Posterior vena cava (tissue), 2 donors: ENCODE results near the gene SIGLEC1. TPM values are rescaled to one million over a fixed set of nuclear protein-coding genes. Genes with fewer than 3 reads are reported as not detected.

ENCODE experiments used
- DNase-seq: peaks from one replicate; pipeline ENCODE4 v3.0.0-alpha.2; 2020; ENCODE audit warnings: low spot score
- intact Hi-C, 2 donors: fragments of 100-400 bp; cut with DNase I; formaldehyde crosslinking; loops; one replicate each; pipeline versions ENCODE4 v1.14.1 to v1.14.2; 2022 to 2023
- total RNA-seq, 2 donors: library from RNA; stranded (reverse); fragmentation: NEBNext Ultra II Directional; extraction: Animal tissue kit (Norgen Biotek cat#: 25700); gene quantifications; one replicate each; pipeline ENCODE4 v1.2.1, GENCODE V29; 2021
- donor health status: DM: yes; HTN: yes; CAD: no.
- donor health status: DM: yes; HTN: yes; CAD: no.

Gene SIGLEC1
- total RNA-seq, 2 donors from 2014 or later: 12.6 to 41.1 TPM

DNA sequence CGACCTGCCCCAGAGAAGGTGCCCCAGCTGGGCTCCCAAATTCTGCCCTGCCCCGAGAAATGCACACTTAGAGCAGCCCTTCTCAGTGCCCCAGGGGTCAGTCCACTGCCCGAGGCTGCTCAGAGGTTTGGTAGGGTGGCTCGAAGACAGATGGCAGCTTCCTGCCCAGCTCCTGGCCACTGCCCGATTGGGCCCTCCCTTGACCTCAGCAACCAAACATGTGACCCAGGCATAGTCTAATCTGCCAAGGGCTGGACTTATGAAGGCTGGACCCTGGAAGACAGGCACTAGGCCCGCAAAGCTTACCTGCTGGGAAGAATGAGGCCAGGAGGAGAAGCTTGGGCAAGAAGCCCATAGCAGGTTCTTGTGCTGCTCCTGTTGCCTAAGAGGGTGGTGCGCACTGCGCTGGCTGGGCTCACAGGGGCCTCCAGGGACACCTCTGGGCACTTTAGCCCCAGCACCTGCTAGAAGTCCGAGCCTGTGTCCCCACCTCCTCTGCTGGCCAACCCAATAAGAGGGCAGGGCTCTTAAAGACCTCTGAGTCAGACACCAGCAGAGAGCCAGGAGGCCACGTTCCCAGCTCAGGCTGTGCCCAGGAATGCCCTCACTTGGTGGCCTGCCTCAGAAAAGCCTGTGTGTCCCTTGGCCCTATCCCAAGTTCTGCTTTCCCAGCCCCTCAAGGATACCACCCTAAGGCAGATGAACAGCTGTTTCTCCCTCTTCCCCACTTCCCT lies 5.5 kb downstream of the SIGLEC1 start:
- intact Hi-C loops: no loop called here
- no peak for DNase-seq

DNA sequence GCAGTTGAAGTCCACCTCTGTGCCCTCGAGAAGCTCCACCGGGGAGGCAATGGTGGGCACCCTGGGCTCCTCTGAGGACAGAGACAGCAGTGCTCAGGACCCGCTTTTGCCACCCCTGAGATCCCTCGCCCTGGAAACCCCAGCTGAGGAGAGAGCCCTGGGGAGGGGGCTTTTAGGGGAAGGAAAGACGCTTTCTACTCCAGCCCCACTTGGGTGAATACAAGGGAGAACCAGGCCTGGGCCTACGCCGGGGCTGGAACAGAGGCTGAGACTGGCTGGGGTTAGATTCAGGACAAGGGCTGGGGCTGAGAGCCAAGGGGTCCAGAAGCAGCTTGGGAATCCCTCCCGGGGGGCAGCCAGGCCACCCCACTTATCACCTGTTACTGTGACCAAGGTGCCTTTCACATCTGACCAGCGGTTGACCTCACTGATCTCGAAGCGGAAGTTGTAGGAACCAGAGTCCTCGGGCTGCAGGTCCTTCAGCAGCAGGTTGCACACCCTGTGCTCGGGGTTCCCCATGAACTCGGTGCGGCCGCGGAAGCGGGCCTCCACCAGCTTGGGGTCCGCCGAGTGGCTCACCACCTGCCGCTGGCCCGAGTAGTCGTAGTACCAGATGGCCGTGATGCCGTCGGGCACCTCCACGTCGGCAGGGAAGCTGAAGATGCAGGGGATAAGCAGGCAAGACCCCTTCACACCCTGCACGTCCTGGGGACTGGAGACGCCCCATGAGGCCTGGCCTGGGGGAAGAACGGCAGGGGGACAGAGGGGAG lies 6.2 kb downstream of the SIGLEC1 start:
- no peak for DNase-seq
- intact Hi-C loops: no loop called here

DNA sequence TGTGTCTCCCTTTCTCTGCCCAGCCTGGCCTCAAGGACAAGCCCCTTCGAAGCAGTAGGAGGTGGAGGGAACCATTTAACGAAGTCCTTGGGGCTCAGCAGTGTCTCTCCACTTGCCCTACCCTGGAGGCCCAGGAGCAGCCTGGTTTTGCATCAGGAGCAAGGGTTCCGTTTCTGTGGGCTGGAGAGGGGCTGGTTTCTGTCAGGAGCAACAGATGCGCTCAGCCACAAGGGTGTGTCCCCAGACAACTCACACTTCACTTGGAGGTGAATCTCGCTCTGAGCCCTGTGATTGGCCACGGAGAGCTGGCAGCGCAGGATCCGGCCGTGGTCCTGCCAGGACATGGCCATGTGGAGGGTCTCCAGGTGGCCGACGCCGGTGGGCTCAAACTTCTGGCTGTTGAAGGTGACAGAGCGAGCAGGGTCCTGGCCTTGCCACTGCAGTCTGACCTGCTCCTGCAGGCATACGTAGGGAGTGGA lies 6.9 kb downstream of the SIGLEC1 start:
- intact Hi-C loops: no loop called here
- no peak for DNase-seq

DNA sequence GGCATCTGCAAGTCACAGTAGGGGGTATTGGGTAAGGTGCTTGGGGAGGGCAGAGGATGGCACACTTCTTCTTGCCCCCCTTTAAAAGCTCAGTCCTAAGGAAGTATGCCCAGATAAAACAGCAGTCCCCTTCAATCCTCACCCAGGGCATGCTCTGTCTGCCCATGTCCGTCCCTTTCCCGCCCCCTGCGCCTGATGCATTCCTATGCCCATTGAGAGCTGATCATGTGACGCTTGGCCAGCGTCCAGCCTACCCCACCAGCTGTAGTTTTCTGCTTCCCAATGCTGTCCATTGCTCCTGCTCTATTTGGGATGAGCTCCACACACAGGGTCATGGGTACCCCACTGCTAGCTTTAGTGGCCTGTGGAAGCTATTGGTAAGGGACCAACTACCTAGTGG lies 8.3 kb downstream of the SIGLEC1 start:
- no peak for DNase-seq
- intact Hi-C loops: no loop called here

DNA sequence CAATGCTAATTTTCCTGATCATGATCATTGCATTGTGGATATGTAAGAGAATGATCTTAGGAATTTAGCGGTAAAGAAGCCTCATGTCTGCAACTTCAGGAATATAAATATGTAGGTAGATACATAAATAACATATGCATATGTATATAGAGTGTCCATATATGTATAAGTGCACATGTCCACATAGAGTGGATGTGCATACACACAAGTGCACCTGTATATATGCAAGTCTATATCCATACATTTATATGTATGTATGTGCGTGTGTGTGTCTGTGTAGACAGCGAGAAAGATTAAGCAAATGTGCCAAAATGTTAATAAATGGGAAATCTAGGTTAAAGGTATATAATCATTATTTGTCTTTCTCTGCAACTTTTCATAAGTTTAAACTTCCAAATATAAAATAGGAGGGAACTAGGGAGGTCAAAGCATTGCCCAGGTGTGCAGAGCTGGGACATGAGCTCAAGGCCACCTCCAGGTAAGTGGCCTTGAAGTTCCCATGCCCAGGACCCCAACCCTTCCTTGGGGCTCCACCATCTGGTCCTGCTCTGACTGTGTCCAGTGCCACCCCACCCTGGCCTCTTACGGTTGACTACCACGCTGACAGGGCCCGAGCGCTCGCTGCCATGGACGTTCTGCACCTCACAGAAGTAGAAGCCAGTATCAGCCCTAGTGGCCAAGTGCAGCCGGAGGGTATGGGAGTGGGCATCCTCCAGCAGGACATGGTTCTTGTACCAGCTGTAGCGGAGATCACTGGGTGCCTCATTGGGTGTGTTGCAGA lies 9.6 kb downstream of the SIGLEC1 start:
- no peak for DNase-seq
- intact Hi-C loops: no loop called here

DNA sequence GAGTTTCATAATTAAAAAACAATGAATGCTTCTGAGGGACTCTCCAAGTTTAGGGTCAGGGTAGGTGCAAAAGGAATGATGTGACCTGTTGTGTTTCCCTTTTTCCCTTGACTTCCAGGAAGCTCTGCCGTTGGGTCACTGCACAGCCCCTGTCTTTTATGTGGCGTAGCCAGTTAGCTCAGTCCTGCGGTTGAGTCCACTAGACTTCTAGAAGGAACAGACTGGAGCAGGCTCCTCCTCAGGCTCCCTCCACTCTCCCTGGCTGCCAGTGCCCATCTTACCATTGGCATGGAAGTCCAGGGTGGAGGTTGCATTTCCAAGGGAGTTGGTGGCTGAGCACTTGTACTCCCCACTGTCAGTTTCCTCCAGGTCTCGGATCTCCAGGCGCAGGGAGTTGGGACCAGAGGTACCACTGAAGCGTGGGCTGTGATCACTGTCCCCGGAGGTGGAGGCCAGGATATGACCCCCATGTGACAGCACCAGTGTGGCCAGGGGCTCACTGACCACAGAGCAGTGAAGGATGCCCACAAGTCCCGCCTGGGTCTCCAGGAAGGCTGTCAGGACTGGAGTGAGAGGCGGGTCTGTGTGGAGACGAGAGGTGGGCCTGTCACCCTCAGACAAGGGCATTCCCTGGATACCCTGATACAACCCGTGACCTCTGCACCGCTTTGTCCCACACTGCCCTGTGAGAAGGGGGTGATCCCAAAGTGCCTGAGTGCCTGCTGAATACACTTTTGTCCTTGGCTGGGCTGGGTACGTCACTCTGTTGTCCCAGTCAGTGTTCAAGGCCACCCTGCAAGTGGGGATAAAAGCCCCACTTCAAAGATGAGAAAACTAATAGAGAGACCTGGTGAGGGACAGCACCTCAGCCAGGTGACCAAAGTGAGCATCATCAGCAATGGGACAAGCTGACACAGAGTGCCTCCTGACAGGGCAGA lies 11.1 kb downstream of the SIGLEC1 start:
- intact Hi-C loops: no loop called here
- no peak for DNase-seq

DNA sequence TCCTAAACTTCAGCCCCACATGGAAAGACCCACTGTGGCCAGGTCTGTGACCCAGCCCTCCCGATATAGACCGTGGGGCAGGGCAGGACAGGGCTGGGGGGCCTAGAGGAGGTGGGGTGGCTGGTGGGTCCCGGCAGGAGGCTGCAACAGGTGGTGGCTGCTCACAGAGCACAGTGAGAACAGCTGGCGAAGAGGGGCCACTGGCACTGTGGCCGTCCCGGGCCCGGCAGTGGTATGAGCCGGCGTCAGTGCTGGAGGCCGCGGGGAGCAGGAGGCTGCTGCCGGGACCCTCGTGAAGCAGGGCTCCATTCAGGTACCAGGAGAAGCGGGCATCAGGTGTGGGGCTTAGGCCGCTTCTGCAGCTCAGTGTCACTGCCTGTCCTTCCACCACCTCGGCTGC lies 13.4 kb downstream of the SIGLEC1 start:
- no peak for DNase-seq

DNA sequence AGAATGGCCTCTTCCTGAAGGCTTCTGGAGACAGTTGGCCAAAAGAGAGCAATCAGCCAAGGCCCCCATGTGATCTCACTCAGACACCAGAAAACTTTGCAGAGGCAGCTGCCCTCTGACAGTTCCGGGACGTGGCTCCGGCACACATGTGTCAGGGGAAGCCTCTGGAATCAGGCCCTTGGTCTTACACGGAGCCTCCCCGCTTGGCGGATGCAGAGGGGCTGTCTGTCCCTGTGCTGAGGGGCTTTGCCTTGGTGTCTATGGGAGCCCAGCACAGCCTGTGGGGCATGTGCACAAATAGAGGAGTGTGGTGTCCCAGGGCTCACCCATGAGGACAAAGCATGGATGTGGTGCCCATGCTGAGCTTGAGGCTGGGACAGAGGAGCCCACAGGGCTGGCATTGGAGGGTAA lies 13.8 kb downstream of the SIGLEC1 start:
- intact Hi-C loops: no loop called here
- no peak for DNase-seq

More for the DNA sequence above, 13.4 kb downstream of the SIGLEC1 start:
- intact Hi-C loops: no loop called here

DNA sequence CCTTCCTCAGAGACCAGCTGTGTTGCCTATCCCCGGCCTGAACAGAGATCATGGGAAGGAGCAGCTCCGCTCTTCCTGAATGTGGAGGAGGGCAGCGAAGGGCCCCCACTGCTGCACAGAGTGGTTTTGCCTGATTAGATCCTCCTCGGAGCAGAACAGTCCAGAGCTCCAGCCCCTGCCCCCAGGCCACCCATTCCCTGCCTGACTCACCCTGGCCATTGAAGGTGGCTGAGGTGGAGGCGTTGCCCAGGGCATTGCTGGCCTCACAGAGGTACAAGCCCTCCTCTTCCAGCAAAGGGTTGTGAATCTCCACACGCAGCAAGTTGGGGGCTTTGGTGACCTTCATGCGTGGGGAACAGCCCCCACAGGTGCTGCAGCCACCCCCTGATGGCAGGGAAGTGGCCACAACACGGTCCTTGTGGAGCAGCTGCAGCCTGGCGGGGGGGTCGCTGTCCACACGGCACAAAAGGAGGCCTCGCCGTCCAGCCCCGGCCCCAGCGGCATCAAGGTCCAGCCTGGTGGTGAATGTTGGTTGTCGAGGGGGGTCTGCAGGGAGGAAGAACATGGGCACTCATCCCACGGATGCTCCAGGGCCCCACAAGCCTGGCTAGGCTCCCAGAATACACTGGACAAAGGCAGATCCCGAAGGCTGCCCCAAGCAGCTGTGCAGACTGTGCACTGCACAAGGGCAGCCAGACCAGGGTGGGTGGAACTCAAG lies 14.7 kb downstream of the SIGLEC1 start:
- DNase-seq: no peak
- intact Hi-C loops: no loop called here

DNA sequence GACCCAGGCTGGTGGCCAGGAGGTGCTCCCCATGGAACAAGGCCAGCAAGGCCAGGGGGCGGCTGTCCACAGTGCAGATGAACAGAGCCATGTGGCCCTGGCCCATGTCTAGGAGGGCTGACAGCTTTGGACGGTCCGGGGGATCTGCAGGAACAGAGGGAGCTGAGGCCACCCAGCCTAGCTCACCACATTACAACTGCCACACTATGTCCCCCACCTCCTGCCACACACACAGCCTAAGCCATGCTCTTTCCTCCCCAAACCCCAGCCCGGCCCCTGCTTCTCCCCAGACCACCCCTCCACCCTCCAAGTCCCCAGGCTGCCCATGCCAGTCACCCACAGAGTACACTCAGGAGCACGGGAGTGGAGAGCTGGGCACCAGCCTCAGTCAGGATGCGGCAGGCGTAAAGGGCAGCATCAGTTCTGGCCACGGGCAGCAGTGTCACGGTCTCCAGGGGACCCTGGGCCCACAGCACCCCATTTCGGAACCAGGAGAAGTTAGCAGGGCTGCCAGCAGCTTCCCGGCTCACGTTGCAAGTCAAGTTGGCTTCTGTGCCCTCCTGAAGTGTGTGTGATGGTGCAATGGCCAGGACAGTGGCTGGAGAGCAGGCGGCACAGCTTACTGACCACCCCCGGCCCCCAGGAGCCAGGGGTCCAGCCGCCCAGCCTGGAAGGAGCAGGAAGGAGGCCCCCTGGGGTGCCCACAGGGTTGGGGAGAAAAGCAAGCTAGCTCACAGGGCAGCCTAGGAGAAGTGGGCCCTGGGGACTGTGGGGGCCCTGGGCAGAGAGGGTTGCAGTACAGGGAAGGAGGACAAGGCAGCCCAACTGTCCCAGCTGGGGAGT lies 15.4 kb downstream of the SIGLEC1 start:
- intact Hi-C loops: no loop called here
- DNase-seq: no peak

DNA sequence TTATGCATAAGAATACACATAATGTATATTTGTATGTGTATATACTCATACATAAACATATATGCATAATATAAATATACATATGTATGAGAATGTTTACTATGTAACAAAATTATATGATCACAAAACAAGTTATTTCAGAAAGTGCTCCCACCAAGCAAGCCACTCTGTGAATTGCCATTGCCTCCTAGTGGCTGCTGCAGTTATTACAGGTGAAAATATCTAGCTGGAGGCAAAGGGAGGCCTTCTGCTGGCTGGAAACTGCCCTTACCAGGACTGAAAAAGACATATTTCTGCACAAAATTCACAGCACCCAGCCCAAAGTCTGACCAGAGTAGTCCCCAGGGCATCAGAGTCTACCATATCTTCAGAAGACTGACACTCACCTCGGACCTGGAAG lies 16.2 kb downstream of the SIGLEC1 start:
- DNase-seq: no peak
- intact Hi-C loops: no loop called here

DNA sequence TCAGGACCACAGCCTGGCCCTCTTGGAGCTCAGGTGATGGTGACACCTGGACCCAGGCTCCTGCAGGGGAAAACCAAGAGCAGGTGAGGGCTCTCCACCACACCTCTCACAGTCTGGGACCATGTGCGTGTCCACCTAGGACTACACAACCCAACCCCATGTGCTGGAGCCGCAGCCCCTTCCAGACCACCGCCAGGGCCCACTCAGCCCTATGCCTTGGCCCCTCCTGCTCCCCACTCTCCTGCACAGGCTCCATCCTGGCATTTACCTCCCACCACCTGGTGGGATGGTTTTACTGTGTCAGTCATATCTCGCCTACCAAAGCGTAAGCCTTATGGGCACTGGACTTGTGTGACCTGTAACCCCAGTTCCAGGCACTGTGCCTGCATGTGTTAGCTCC lies 17.5 kb downstream of the SIGLEC1 start:
- no peak for DNase-seq
- intact Hi-C loops: no loop called here

DNA sequence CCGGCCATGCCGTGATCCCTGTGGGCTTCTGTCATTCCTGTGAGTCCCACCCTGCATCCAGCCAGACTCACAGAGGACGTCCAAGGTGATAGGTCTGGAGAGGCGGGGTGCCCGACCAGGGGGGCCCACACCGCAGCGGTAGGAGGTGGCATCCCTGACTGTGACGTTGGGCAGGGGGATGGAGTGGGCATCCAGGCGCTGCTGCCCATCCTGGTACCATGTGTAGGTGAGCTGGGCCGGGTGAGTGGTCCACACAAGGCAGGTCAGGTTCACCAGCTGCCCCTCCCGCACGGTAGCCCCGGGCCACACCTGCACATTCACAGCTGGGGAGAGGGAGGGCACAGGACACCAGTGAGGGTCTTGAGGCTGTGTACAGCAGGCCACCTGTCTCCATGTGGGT lies 19.0 kb downstream of the SIGLEC1 start:
- DNase-seq: no peak
- intact Hi-C loops: no loop called here

DNA sequence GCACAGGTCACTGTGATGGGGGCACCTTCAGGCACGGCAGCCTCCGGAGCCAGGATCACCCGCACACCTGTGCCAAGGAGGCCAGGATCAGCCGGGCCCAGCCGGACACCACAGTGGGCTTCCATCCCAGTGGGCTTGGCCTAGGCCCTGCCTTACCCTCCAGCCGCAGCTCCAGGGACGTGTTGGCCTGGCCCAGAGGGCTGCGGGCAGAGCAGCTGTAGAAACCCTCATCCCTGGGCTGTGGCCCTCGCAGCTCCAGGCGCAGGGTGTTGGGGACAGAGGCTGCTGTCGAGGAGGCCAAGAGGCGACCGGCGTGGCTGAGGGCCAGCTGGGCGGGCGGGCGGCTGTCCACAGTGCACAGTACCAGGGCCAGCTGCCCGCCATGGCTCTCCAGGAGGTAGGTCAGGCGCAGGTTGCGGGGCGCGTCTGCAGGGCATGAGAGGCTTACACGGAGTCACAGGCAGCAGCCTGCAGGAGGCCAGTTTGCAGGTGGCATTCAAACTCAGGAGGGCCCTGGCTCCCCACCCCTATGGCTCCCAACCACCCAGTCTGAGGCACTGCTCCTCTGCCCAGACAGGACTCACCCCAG lies 19.6 kb downstream of the SIGLEC1 start:
- no peak for DNase-seq
- intact Hi-C loops: no loop called here

DNA sequence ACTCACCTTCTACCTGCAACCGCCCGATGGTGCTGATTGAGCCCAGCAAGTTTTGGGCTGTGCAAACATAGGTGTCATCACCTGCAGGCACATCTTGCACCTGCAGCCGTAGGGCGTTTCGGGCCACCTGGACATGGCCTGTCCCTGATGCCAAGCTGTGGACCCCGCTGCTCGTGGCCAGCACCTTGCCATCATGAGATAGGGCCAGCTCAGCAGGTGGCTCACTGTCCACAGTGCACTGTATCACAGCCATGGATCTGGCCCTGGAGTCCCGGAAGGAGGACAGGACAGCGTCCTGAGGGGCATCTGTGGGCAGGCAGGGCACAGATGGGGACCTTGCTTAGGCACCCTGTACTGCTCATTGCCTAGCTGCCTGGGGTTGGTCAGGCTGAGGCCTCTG lies 20.5 kb downstream of the SIGLEC1 start:
- no peak for DNase-seq
- intact Hi-C loops: no loop called here

DNA sequence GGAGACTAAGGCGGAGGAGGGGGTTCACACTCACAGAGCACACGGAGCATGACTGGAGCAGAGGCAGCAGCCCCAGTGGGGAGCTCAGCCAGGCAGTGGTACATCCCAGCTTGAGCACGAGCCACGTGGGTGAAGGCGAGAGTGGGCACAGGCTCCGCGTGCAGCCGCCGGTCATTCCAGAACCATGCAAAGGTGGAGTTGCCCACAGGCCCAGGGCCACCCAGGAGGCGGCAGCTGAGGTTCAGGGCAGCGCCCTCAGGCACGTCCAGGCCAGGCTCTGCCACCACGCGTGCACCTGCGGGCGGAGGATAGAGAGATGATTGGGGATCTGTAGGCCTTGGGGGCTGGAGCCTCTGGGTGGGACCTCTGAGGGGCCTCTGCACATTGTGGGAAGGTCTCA lies 21.1 kb downstream of the SIGLEC1 start:
- intact Hi-C loops: no loop called here
- no peak for DNase-seq

DNA sequence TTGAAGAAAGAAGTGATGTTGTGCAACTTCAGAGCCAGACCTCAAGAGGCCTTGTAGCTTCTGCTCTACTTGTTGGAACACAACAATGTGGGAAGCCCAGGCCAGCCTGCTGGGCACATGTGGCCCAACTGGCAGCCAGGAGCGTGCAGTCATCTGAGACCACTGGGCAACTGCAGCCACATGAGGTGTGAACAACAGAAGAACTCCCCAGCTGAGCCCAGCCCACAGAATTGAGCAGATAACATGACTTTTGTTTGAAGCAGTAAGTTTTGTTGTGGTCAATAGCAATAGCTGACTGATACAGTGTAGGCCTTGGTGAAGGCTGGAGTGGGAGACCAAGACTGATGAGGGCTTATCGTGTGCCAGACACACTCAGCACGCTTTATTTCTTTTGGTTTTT lies 22.0 kb downstream of the SIGLEC1 start:
- intact Hi-C loops: no loop called here
- DNase-seq: no peak
